ENCODE results near the gene MNT.

Gene MNT

GRCh38 chr17:2380226-2380922 is 20.5 kb downstream of the MNT start:
- no peak for DNase-seq

GRCh38 chr17:2379489-2380225 is 21.2 kb downstream of the MNT start:
- DNase-seq, result no peak

GRCh38 chr17:2378905-2379304 is 22.0 kb downstream of the MNT start:
- no peak for DNase-seq

GRCh38 chr17:2377659-2378058 is 23.2 kb downstream of the MNT start:
- no peak for DNase-seq

- no peak for DNase-seq
Observed at GRCh38 chr17:2376107-2376506, 24.8 kb downstream of the MNT start.

- no peak for DNase-seq
Observed at GRCh38 chr17:2375406-2375805, 25.5 kb downstream of the MNT start.

GRCh38 chr17:2374549-2375285 is 26.1 kb downstream of the MNT start:
- no peak for DNase-seq

- no peak for DNase-seq
Observed at GRCh38 chr17:2373179-2373578, 27.7 kb downstream of the MNT start.

- no peak for DNase-seq
Observed at GRCh38 chr17:2372681-2373080, 28.2 kb downstream of the MNT start.

GRCh38 chr17:2372180-2372579 is 28.7 kb downstream of the MNT start:
- DNase-seq, result no peak

- no peak for DNase-seq
Observed at GRCh38 chr17:2371183-2372130, 29.4 kb downstream of the MNT start.

GRCh38 chr17:2370211-2370589 is 30.7 kb downstream of the MNT start:
- no peak for DNase-seq

- DNase-seq, result no peak
Observed at GRCh38 chr17:2369551-2370210, 31.2 kb downstream of the MNT start.

- DNase-seq, result no peak
Observed at GRCh38 chr17:2369039-2369438, 31.8 kb downstream of the MNT start.

GRCh38 chr17:2368359-2368758 is 32.5 kb downstream of the MNT start:
- DNase-seq, result no peak

GRCh38 chr17:2366747-2367494 is 33.9 kb downstream of the MNT start:
- no peak for DNase-seq

GRCh38 chr17:2365132-2365531 is 35.7 kb downstream of the MNT start:
- no peak for DNase-seq

- DNase-seq, result no peak
Observed at GRCh38 chr17:2364763-2365116, 36.1 kb downstream of the MNT start.

GRCh38 chr17:2363851-2364762 is 36.8 kb downstream of the MNT start:
- DNase-seq, result no peak

- DNase-seq, result no peak
Observed at GRCh38 chr17:2363318-2363717, 37.5 kb downstream of the MNT start.
